Neuron (in vitro differentiated cells): ENCODE data around the gene PLOD1.
A peak's percentile ranks its signal among the peaks of the same experiment; 100 is the strongest.
"Not testable (repeated sequence)": the region's sequence is repeated elsewhere in the genome, so short reads cannot be mapped to it uniquely, and the experiment has no call there.

Experiments
- H2AFZ ChIP-seq: one replicate; pipeline ENCODE4 v1.6.1; 2013; ENCODE audit warnings: low read depth, mild to moderate bottlenecking, inconsistent platforms, low read length, moderate library complexity
- H3K27me3 ChIP-seq: one replicate; pipeline ENCODE4 v1.6.1; 2013; ENCODE audit warnings: low read length; ENCODE audit not compliant: insufficient read depth
- H3K36me3 ChIP-seq: one replicate; pipeline ENCODE4 v1.6.1; 2013; ENCODE audit warnings: low read length; ENCODE audit not compliant: insufficient read depth
- H3K4me1 ChIP-seq: one replicate; pipeline ENCODE4 v1.6.1; 2013; ENCODE audit warnings: low read length; ENCODE audit not compliant: insufficient read depth
- H3K4me3 ChIP-seq: 2 replicates; pipeline ENCODE4 v1.5.1; 2013; ENCODE audit warnings: mild to moderate bottlenecking, low read length, moderate library complexity
- H3K9me3 ChIP-seq: one replicate; pipeline ENCODE4 v1.6.1; 2013; ENCODE audit warnings: low read length

Gene PLOD1

DNA sequence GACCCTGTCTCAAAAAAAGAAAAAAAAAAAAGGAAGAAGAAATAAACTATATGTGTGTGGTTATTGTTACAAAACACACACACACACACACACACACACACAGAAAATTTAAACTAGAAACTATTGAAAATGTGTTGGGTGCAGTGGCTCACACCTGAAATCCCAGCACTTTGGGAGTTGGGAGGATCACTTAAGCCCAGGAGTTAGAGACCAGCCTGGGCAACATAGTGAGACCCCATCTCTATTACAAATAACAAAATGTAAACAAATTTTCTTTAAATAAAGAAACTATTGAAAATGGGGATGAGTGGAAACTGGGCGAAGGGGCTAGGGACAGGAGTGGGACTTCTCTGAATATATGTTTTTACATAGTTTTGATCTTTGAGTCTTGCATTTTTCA, 31.3 kb upstream of the PLOD1 start:
- H3K36me3 ChIP-seq, result no peaks in the 10 kb centered on the region
- H3K4me3 ChIP-seq, result no peak overlapping the region
- H3K4me1 ChIP-seq, result no peaks in the 10 kb centered on the region

GRCh38 chr1:11904156-11904555, 30.4 kb upstream of the PLOD1 start:
- peaks cover 11% of the 10 kb centered on the region for H3K27me3 ChIP-seq
- H3K36me3 ChIP-seq, H3K4me1 ChIP-seq, H2AFZ ChIP-seq, H3K4me3 ChIP-seq, H3K9me3 ChIP-seq: not testable (repeated sequence)

More for the DNA sequence above, 31.3 kb upstream of the PLOD1 start:
- Histone ChIP-seq H2AFZ (no peak overlapping the region), H3K27me3 (peaks cover 19% of the 10 kb centered on the region), H3K9me3 (no peaks in the 10 kb centered on the region)

- Histone ChIP-seq H3K36me3 (no peaks in the 10 kb centered on the region), H3K9me3 (no peaks in the 10 kb centered on the region), H2AFZ (no peak overlapping the region), H3K4me3 (no peak overlapping the region), H3K27me3 (peaks cover 6% of the 10 kb centered on the region), H3K4me1 (peaks cover 9% of the 10 kb centered on the region)
Observed at GRCh38 chr1:11904978-11905377, 29.5 kb upstream of the PLOD1 start.

- H3K36me3 ChIP-seq, result no peaks in the 10 kb centered on the region
- H3K27me3 ChIP-seq, result no peaks in the 10 kb centered on the region
- H3K4me1 ChIP-seq, result peaks cover 9% of the 10 kb centered on the region
- H3K9me3 ChIP-seq, result no peaks in the 10 kb centered on the region
- no peak overlapping the region for H3K4me3 ChIP-seq
- no peak overlapping the region for H2AFZ ChIP-seq
Observed at GRCh38 chr1:11906870-11907269, 27.6 kb upstream of the PLOD1 start.

GRCh38 chr1:11907275-11908094, 27.0 kb upstream of the PLOD1 start:
- no peaks in the 10 kb centered on the region for H3K36me3 ChIP-seq
- H3K4me3 ChIP-seq, result peak overlapping the region; percentile 50
- H3K27me3 ChIP-seq, result no peaks in the 10 kb centered on the region
- H3K4me1 ChIP-seq, result peaks cover 9% of the 10 kb centered on the region
- no peaks in the 10 kb centered on the region for H3K9me3 ChIP-seq
- H2AFZ ChIP-seq, result no peak overlapping the region

- Histone ChIP-seq H2AFZ (no peak overlapping the region), H3K9me3 (no peaks in the 10 kb centered on the region), H3K27me3 (no peaks in the 10 kb centered on the region), H3K4me3 (peak overlapping the region; percentile 50), H3K36me3 (no peaks in the 10 kb centered on the region), H3K4me1 (peaks cover 9% of the 10 kb centered on the region)
Observed at GRCh38 chr1:11908095-11908675, 26.3 kb upstream of the PLOD1 start.

DNA sequence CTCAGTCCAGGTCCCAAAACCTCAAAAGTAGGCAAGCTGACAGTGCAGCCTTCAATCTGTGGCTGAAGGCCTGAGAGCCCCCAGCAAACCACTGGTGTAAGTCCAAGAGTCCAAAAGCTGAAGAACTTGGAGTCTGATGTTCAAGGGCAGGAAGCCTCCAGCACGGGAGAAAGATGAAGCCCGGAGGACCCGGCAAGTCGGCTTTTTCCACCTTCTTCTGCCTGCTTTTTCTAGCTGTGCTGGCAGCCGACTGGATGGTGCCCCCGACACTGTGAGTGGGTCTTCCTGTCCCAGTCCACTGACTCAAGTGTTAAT, 23.6 kb upstream of the PLOD1 start:
- not testable (repeated sequence) for H3K36me3 ChIP-seq, H3K9me3 ChIP-seq, H3K4me3 ChIP-seq, H2AFZ ChIP-seq, H3K27me3 ChIP-seq, H3K4me1 ChIP-seq

- H3K4me1 ChIP-seq, result peaks cover 9% of the 10 kb centered on the region
- no peak overlapping the region for H2AFZ ChIP-seq
- no peaks in the 10 kb centered on the region for H3K9me3 ChIP-seq
- no peaks in the 10 kb centered on the region for H3K27me3 ChIP-seq
- no peak overlapping the region for H3K4me3 ChIP-seq
- peaks cover 2% of the 10 kb centered on the region for H3K36me3 ChIP-seq
Observed at GRCh38 chr1:11912000-11912399, 22.5 kb upstream of the PLOD1 start.

DNA sequence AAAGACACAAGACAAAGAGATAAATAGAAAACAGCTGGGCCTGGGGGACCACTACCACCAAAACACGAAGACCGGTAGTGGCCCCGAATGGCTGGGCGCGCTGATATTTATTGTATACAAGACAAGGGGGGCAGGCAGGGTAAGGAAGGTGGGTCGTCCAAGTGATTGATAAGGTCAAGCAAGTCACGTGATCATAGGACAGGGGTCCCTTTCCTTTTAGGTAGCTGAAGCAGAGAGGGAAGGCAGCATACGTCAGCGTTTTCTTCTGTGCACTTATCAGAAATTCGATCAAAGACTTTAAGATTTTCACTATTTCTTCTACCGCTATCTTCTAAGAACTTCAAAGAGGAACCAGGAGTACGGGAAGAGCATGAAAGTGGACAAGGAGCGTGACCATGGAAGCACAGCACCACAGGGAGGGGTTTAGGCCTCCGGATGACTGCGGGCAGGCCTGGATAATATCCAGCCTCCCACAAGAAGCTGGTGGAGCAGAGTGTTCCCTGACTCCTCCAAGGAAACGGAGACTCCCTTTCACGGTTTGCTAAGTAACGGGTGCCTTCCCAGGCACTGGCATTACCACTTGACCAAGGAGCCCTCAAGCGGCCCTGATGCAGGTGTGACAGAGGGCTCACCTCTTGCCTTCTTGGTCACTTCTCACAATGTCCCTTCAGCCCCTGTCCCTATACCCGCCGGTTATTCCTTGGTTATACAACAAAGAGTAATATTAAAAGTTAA, 21.9 kb upstream of the PLOD1 start:
- not testable (repeated sequence) for H3K9me3 ChIP-seq, H3K4me3 ChIP-seq, H3K27me3 ChIP-seq, H2AFZ ChIP-seq, H3K4me1 ChIP-seq, H3K36me3 ChIP-seq

GRCh38 chr1:11913291-11913690, 21.2 kb upstream of the PLOD1 start:
- Histone ChIP-seq H2AFZ (no peak overlapping the region), H3K4me3 (no peak overlapping the region), H3K4me1 (peaks cover 9% of the 10 kb centered on the region), H3K9me3 (no peaks in the 10 kb centered on the region), H3K27me3 (no peaks in the 10 kb centered on the region), H3K36me3 (peaks cover 5% of the 10 kb centered on the region)

GRCh38 chr1:11914024-11914423, 20.5 kb upstream of the PLOD1 start:
- H3K4me3 ChIP-seq, result no peak overlapping the region
- peaks cover 2% of the 10 kb centered on the region for H3K4me1 ChIP-seq
- peaks cover 10% of the 10 kb centered on the region for H3K36me3 ChIP-seq
- no peaks in the 10 kb centered on the region for H3K9me3 ChIP-seq
- no peak overlapping the region for H2AFZ ChIP-seq
- H3K27me3 ChIP-seq, result no peaks in the 10 kb centered on the region

- H3K36me3 ChIP-seq, result peaks cover 46% of the 10 kb centered on the region
- H3K4me3 ChIP-seq, result no peak overlapping the region
- H3K4me1 ChIP-seq, result peaks cover 6% of the 10 kb centered on the region
- no peak overlapping the region for H2AFZ ChIP-seq
- H3K9me3 ChIP-seq, result no peaks in the 10 kb centered on the region
- H3K27me3 ChIP-seq, result no peaks in the 10 kb centered on the region
Observed at GRCh38 chr1:11918799-11919519, 15.6 kb upstream of the PLOD1 start.

DNA sequence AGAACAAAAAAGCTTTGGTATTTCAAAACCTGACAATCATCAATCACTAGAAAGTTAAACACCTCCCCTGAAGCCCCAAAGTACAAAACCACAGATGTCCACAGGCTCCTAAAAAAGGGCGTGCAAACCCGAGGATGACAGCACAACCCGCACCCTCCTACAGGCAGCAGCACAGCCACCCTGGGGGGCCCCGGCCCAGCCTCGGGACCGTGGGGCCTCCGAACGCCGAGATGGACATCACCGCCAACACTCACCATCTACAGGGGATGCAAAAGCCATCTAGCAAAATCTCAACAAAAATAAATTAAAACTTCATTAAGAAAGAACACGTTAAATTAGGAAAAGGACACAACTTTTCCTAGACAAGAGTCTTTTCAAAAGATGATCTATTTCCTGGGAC, 14.9 kb upstream of the PLOD1 start:
- H3K9me3 ChIP-seq, result no peaks in the 10 kb centered on the region
- no peak overlapping the region for H3K4me3 ChIP-seq
- H3K27me3 ChIP-seq, result no peaks in the 10 kb centered on the region
- H2AFZ ChIP-seq, result no peak overlapping the region
- H3K36me3 ChIP-seq, result peaks cover 46% of the 10 kb centered on the region
- peaks cover 13% of the 10 kb centered on the region for H3K4me1 ChIP-seq
